ENCODE measurements around the gene GNAS-AS1. TPM values are rescaled to one million over a fixed set of nuclear protein-coding genes. Genes with fewer than 3 reads are reported as not detected.

GNAS-AS1 gene
- total and polyA plus RNA-seq, 2 of the 8 experiments (the other 6 are each of a cell fraction or from before 2014, with no cell fraction given), result 4.7 to 13.7 TPM

GRCh38 chr20:58791286-58791685, 59.4 kb downstream of the GNAS-AS1 start (continued):
- TF ChIP-seq SIN3A (conservative IDR thresholded peaks at IDR 0.05 in 1 of 2, IDR thresholded peaks at IDR 0.05 in 1 of 2; ENCODE audit: low read depth in 1 of 2, low read length in 2 of 2), result no peak
- no peak for TF ChIP-seq YY1 (IDR thresholded peaks at IDR 0.05; ENCODE audit: low read depth, low read length)
